IPS-20b (cell line): ENCODE measurements around the gene PTPRN2.

Experiments
- H3K27ac ChIP-seq: one replicate; pipeline ENCODE4 v1.5.1; 2013; ENCODE audit warnings: low read length
- H3K27me3 ChIP-seq: 2 replicates; pipeline ENCODE4 v1.6.1; 2013; ENCODE audit warnings: mild to moderate bottlenecking, low read length, inconsistent platforms; ENCODE audit not compliant: insufficient read depth
- H3K36me3 ChIP-seq: 2 replicates; pipeline ENCODE4 v1.6.1; 2013; ENCODE audit warnings: low read depth, mild to moderate bottlenecking, inconsistent platforms, low read length, moderate library complexity; ENCODE audit not compliant: insufficient read depth
- H3K4me1 ChIP-seq: 2 replicates; pipeline ENCODE4 v1.6.1; 2013; ENCODE audit warnings: mild to moderate bottlenecking, control low read depth, inconsistent platforms, low read length, moderate library complexity; ENCODE audit not compliant: insufficient read depth
- H3K4me3 ChIP-seq: 2 replicates; pipeline ENCODE4 v1.5.1; 2013; ENCODE audit warnings: mild to moderate bottlenecking, low read length, inconsistent platforms
- H3K9ac ChIP-seq: 2 replicates; pipeline ENCODE4 v1.6.1; 2013; ENCODE audit warnings: low read depth, mild to moderate bottlenecking, inconsistent platforms, low read length, moderate library complexity
- H3K9me3 ChIP-seq: 2 replicates; pipeline ENCODE4 v1.6.1; 2013; ENCODE audit warnings: mild to moderate bottlenecking, low read depth, low read length, inconsistent platforms; ENCODE audit not compliant: insufficient read depth

PTPRN2 gene

DNA sequence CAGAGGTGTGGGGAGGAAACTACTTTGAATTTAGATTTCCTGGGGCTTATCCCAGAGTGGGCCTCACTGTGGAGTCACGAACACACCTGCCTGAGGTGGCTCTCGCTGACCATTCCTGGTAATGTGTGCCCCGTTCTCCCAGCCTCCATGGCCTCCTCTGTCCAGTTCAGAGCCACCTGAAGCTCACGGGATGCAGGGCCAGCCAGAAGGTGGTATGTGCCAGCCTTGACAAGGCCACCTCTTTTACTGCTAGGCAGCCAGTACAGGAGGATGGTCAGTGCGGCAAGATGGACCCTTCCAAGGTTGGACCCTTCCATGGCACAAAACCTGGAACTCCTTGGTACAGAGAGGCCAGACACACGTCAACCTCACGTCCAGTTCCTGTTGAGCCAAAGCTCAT lies 1040.5 kb downstream of the PTPRN2 start:
- Histone ChIP-seq H3K9ac (no peak overlapping the region), H3K27me3 (no peaks in the 10 kb centered on the region), H3K27ac (no peak overlapping the region), H3K4me1 (no peaks in the 10 kb centered on the region), H3K9me3 (peaks cover 59% of the 10 kb centered on the region), H3K4me3 (no peak overlapping the region), H3K36me3 (no peaks in the 10 kb centered on the region)

DNA sequence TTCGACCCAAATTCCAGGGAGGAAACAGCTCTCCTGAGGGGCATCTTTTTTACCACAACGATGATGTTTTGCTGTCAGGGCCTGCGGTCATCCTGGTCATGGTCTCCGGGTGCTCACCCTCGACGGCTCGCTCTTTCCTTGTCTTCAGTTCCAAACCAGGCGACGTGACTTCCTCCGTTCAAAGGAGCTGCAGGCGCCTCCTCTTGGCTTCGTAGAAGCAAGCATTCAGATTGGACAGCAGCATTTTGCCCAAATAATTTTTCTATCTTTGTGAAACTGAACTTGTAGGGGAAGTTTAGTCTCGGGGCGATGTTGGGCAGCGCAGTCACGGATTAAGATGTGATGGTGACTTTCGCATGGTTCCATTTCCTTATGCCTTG lies 1042.0 kb downstream of the PTPRN2 start:
- Histone ChIP-seq H3K36me3 (no peaks in the 10 kb centered on the region), H3K4me3 (no peak overlapping the region), H3K9me3 (peaks cover 62% of the 10 kb centered on the region)

DNA sequence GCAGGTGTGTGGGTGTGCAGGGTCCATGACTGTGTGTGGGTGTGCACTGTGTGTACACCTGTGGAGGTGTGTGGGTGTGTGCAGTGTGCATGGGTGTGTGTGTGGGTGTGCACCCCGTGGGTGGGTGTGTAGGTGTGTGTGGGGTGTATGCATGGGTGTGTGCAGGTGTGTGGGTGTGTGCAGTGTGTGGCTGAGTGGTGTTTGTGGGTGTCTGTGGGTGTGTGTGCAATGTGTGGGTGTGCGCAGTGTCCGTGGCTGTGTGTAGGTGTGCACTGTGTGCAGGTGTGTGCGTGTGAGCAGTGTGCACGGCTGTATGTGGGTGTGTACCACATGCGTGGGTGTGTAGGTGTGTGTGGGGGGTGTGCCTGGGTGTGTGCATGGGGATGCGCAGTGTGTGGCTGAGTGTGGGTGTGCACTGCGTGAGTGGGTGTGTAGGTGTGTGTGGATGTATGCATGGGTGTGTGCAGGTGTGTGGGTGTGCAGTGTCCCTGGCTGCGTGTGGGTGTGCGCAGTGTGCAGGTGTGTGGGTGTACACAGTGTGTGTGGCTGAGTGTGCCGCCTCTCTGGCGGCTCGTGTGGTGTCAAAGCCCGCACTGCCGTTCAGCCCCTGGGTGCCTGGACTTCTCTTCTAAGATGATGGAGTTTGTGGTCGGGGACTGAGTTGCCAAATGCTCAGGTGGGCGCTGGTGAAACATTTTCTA lies 1042.5 kb downstream of the PTPRN2 start:
- no peaks in the 10 kb centered on the region for H3K4me1 ChIP-seq
- peaks cover 62% of the 10 kb centered on the region for H3K9me3 ChIP-seq
- H3K27ac ChIP-seq = no peak overlapping the region
- no peaks in the 10 kb centered on the region for H3K27me3 ChIP-seq
- no peak overlapping the region for H3K4me3 ChIP-seq
- H3K36me3 ChIP-seq = no peaks in the 10 kb centered on the region
- H3K9ac ChIP-seq = no peak overlapping the region

More for the DNA sequence above, 1042.0 kb downstream of the PTPRN2 start:
- Histone ChIP-seq H3K27me3 (no peaks in the 10 kb centered on the region), H3K9ac (no peak overlapping the region), H3K4me1 (no peaks in the 10 kb centered on the region), H3K27ac (no peak overlapping the region)

DNA sequence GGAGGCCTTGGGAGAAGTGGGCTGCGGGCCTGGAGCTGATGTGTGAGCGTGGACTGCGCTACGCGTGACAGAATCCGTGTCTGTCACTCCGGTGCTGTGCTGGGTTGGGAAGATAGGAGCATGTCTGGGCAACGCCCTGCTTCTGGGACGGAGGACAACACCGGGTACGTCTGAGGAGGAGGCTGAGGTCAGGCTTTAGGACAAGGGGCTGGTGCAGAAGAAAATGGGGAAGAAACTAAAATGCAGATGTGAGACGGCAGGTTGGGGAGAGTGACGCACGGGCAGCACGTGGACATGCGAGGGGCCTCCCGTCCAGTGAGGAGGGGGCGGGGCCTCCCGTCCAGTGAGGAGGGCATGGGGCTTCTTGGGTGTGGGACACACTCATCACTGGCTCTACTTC lies 1043.4 kb downstream of the PTPRN2 start:
- Histone ChIP-seq H3K27me3 (no peaks in the 10 kb centered on the region), H3K27ac (no peak overlapping the region), H3K9ac (no peak overlapping the region), H3K4me1 (no peaks in the 10 kb centered on the region), H3K4me3 (no peak overlapping the region), H3K36me3 (no peaks in the 10 kb centered on the region), H3K9me3 (peaks cover 69% of the 10 kb centered on the region)

DNA sequence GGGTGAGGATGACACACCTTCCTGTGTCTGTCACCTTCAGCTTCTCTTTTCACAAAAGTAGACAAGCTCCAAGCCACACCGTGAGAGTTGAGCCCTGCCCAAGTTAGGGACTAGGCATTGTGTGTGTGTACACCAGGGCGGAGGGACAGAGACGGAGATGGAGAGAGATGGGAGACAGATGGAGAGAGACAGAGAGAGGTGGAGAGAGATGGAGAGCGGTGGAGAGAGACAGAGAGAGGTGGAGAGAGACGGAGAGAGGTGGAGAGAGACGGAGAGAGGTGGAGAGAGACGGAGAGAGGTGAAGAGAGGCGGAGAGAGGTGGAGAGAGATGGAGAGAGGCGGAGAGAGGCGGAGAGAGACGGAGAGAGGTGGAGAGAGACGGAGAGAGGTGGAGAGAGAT lies 1043.8 kb downstream of the PTPRN2 start:
- Histone ChIP-seq H3K27me3 (no peaks in the 10 kb centered on the region), H3K9me3 (peaks cover 74% of the 10 kb centered on the region), H3K27ac (no peak overlapping the region), H3K9ac (no peak overlapping the region), H3K36me3 (no peaks in the 10 kb centered on the region), H3K4me1 (no peaks in the 10 kb centered on the region), H3K4me3 (no peak overlapping the region)

DNA sequence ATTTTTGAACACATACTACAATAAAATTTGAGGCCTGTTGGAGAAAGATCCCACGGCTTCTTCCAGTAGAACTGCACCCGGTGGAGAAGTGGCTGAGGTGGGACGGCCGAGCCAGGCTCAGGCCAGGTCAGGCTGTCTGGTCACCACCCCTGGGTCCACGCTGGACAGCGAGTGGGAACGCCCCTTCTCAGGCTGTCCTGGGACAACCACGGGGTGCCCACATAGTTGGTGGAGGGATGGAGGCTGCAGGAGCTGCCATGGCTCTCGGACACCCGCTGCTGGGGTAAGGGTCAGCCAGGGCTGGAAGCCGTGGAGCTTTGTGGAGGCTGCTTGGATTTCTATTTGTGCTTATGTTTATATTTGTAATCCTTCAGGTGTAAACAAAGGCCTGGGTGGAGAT lies 1044.3 kb downstream of the PTPRN2 start:
- H3K36me3 ChIP-seq = no peaks in the 10 kb centered on the region
- H3K4me3 ChIP-seq = no peak overlapping the region
- H3K27me3 ChIP-seq = no peaks in the 10 kb centered on the region
- no peaks in the 10 kb centered on the region for H3K4me1 ChIP-seq
- peaks cover 78% of the 10 kb centered on the region for H3K9me3 ChIP-seq
- no peak overlapping the region for H3K9ac ChIP-seq
- no peak overlapping the region for H3K27ac ChIP-seq

DNA sequence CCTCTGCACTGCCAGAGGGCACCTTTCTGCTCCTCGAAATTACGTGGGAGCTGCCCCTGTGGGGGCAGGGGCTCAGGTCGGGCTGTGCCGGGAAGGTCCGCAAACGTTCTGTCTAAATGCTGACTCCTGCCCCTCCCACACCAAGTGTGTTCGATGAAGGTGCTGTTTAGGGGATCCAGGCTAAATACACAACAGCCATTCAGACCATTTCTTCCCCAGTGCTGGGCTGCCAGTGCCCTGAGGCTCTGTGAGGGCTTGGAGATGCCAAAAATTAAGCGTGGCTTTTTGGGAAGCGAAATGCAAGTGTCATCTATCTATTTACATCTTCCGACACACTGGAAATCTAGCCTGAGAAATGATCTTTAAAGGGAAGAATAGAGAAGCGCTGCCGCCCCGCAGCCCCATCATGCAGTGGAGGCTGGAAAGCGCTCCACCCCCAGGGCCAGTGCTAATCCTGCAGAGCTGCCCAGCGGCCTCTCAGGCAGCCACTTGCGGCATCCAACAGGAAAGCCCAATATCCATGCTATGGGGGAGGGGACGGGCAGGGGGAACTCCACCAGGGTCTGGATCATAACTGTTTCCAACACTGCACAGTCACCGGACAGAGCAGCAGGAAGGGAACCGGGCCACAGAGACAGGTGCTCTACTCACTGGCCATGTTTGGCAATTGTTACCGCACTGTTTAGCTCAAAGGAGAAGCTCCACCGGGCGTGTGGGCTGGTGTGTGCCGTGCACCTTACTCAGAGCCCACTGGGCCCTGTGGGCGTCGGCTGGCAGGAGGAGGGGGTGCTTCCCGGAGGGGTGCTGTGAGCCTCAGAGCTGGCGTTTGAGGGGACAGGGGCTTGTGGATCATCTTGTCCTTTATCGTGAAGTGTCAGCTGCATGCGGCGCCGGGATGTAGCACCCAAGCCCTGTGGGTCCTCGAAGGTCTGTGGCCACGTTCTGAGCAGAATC lies 1045.3 kb downstream of the PTPRN2 start:
- Histone ChIP-seq H3K36me3 (no peaks in the 10 kb centered on the region), H3K4me3 (no peak overlapping the region), H3K9me3 (peaks cover 75% of the 10 kb centered on the region), H3K27me3 (no peaks in the 10 kb centered on the region), H3K27ac (no peak overlapping the region), H3K4me1 (no peaks in the 10 kb centered on the region), H3K9ac (no peak overlapping the region)

DNA sequence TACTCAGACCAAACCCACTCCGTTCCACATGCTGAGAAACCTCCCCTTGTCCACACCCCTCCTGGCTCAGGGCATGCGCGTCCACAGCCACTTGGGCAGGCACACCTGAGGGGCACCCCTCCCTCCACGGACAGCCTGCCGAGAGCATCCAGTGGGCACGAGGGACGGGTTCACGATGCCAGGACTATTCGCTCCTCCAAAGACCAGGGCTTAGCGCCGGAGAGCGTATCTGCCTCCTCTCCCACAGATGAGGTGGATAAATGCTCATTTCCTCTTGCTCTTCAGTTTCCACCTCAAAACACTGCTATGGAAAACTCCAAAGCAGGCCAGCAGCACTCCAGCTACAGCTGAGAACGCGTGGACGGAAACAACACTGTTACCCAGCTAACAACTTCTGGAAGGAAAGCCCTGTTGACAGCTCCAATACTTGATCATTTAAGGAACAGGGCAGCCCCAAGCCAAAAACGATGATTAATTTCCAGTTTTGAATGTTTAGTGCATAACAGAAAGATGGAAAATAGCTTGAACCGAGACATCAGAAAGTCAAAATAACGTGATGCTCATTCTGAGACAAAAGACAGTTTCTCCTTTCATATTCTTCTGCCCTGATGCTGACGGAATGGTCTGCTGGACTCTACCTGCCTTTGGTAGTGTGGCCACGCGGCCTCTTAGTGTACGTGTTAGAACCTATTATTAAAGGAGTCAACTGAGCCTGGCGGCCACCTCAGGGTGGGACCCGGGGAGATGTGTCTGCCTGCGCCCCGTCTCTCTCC lies 1046.1 kb downstream of the PTPRN2 start:
- no peak overlapping the region for H3K4me3 ChIP-seq
- peaks cover 72% of the 10 kb centered on the region for H3K9me3 ChIP-seq
- H3K27me3 ChIP-seq = no peaks in the 10 kb centered on the region
- H3K4me1 ChIP-seq = no peaks in the 10 kb centered on the region
- H3K36me3 ChIP-seq = no peaks in the 10 kb centered on the region
- H3K9ac ChIP-seq = no peak overlapping the region
- H3K27ac ChIP-seq = no peak overlapping the region

DNA sequence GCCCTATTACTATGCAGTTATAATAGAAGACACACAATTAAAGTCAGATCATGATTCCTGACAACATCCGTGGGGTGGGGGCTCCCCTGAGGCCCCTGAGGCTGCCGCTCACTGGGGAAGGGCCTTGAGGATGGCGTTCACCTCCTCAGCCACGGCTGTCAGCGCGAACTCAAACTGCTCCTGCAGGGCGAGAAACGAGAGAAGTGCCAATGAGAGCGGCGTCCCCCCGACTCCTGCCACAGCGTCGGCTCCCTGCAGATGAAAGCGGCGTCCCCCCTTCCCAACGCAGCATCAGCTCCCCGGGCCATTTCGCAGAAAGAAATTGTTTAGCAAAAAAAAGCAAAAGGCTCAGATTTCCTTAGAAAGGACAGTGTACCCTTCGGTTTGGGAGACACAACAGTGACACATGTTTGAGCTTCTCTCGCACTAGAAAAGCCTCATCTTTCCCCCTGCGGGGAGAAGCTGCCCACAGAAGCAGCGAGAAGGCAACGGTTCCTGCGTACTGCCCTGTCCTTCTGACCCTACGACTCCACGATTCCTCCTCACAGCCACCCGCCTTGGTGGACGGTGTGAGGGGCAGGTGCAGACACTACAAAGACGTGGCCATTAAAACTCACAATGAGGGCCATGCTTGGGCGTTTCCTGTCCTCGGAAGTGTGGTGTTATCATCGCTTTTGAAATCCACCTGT lies 1046.9 kb downstream of the PTPRN2 start:
- no peaks in the 10 kb centered on the region for H3K4me1 ChIP-seq

DNA sequence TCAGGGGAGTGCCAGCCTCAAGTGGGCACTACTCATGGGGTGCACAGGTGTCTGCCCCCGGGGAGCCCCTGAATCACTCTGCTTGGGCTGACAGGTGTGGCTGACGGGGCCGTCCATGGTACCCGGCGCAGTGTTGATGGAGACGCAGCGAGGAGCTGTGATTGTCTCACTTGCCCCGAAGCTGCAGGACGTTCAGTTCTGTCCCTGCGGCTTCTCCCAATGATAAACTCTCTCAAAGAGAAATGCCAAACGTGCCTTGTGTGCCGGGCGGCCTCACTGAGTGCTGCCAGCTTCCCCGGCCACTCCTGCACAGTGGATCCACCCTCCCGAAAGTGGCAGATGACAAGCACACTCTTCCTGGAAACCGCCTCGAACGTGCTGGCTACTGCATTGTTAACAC lies 1047.6 kb downstream of the PTPRN2 start:
- Histone ChIP-seq H3K4me1 (no peaks in the 10 kb centered on the region), H3K4me3 (no peak overlapping the region), H3K9ac (no peak overlapping the region), H3K9me3 (peaks cover 66% of the 10 kb centered on the region), H3K27ac (no peak overlapping the region), H3K27me3 (no peaks in the 10 kb centered on the region), H3K36me3 (no peaks in the 10 kb centered on the region)

More for the DNA sequence above, 1046.9 kb downstream of the PTPRN2 start:
- H3K4me3 ChIP-seq = no peak overlapping the region
- no peak overlapping the region for H3K27ac ChIP-seq
- no peak overlapping the region for H3K9ac ChIP-seq
- H3K36me3 ChIP-seq = no peaks in the 10 kb centered on the region
- no peaks in the 10 kb centered on the region for H3K27me3 ChIP-seq
- H3K9me3 ChIP-seq = peaks cover 69% of the 10 kb centered on the region

DNA sequence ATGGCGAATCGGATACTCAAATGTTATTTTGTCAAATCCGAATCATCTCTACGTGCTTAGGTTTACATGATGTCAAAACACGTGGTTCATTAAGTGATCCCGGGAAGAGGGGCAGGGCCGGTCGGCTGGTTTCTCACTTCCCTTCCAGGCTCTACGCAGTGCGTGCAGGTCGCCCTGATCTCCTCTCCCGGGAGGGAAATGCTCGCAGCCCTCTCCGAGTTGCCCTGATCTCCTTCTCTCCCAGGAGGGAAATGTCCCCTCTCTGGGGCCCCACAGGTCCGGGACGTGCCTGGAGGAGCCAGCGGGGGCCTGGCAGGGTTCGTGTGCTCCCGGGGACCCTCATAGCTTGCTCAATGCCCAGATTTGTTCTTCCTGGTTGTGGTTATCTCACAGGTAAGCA lies 1048.1 kb downstream of the PTPRN2 start:
- H3K9me3 ChIP-seq = peaks cover 64% of the 10 kb centered on the region
- H3K4me3 ChIP-seq = no peak overlapping the region
- no peak overlapping the region for H3K9ac ChIP-seq
- no peaks in the 10 kb centered on the region for H3K27me3 ChIP-seq
- no peak overlapping the region for H3K27ac ChIP-seq
- H3K36me3 ChIP-seq = no peaks in the 10 kb centered on the region
- no peaks in the 10 kb centered on the region for H3K4me1 ChIP-seq
